LoVo (cell line): Measurements from ENCODE around the gene RTN3.
"Not testable (repeated sequence)": the region's sequence is repeated elsewhere in the genome, so short reads cannot be mapped to it uniquely, and the experiment has no call there.

Source experiments
- DNase-seq: peaks from one replicate; pipeline ENCODE4 v3.0.0-alpha.2; 2016; ENCODE audit warnings: low spot score

Gene RTN3

GRCh38 chr11:63769042-63769713 lies 87.9 kb downstream of the RTN3 start:
- peak; percentile 33 for DNase-seq

DNA sequence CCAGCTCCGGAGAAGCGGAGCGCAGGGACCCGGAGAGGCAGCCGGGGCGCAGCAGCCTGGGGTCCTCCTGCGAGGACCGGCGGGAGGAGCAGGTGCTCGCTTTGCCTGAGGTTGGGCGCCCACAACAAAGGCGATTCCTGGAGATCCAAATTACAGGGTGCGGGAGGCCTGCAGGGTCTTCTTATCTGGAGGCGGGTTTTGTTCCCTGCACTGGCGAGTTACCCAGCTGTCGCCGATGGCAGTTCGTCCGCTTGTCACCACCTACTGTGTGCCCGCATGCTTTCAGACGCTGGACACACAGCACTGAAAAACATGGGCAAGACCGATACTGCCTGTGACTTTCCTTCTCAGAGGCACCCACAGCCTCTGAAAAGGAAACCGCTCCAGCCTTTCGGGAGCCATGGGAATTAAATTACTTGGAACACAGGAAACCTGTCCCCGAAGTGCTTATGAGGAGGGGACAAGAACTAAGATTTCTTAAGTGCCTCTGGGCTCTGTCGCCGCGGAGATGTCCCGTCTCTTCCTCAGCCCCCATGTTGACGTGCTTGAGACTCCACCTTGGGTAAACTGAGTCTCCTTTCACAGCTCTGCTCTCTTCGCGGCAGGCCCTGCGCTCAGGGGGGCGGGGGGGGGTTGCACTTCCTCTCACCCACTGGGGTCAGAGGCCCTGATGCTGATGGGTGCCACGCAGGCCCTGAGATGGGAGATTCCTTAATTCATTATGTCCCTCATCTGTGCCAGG lies 88.6 kb downstream of the RTN3 start:
- DNase-seq = no peak

DNA sequence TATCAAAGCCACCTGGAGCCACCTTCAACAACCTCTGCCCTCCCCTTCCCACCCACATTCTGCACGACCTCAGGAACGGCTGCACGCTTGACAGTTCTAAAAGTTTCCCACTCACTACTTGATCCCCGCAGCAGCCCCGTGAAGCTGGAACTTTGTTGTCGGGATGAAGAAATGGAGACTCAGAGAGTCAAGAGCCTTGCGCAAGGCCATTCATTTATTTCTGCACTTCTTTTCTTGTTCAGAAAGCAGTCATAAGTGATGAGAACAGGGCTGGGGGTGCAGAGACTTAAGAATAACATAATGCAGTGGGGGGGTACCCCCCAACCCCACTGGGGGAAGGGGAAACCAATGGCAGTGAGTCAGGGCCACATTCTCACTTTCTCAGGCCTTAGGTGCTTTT lies 89.5 kb downstream of the RTN3 start:
- DNase-seq = no peak

DNA sequence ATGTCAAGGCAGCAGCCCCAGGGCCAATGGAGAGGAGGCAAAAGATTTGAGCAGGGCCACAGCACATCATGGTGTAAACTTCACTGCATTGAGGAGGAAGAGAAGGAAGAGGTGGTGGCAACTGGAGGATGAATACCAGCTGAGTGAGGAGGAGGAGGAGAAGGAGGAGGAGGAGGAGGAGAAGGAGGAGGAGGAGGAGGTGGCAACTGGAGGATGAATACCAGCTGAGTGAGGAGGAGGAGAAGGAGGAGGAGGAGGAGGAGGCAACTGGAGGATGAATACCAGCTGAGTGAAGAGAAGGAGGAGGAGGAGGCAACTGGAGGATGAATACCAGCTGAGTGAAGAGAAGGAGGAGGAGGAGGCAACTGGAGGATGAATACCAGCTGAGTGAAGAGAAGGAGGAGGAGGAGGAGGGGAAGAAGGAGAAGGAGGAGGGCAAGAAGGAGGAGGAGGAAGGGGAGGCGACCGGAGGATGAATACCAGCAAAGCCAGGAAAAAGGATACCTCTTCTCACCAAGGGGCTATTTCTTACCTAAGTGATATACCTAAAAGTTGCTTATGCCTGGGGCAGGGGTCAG lies 90.5 kb downstream of the RTN3 start:
- DNase-seq = not testable (repeated sequence)

- no peak for DNase-seq
Measured at GRCh38 chr11:63775191-63775590, 93.9 kb downstream of the RTN3 start.

- DNase-seq = no peak
Measured at GRCh38 chr11:63779039-63779438, 97.7 kb downstream of the RTN3 start.

- no peak for DNase-seq
Measured at GRCh38 chr11:63782749-63783148, 101.4 kb downstream of the RTN3 start.

DNA sequence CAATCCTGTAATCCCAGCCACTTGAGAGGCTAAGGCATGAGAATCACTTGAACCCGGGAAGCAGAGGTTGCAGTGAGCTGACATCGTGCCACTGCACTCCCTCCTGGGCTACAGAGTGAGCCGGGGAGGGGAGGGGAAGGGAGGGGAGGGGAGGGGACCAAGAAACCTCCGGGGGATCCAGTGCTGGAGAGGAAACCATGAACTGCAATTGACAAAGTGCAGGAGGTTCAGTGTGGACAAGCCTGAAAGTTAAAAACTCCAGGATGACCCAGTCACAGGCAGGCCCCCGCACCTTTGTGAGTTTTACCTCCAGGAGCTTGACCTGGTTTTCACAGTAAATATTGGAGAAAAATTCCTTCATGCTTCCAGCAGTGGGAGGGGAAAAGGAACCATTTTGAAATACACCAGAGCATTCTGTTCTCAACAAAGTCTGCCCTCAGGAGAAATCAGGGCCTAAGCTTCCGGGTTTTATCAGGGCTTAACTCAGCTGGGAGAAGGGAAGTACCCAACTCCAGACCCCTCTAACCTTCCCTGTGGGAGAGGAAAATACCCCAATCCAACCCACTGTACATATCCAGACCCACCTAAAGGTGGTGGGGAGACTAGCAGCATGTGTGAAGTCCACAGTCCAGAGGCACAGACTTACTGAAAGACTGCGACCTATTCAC lies 102.8 kb downstream of the RTN3 start:
- no peak for DNase-seq

DNA sequence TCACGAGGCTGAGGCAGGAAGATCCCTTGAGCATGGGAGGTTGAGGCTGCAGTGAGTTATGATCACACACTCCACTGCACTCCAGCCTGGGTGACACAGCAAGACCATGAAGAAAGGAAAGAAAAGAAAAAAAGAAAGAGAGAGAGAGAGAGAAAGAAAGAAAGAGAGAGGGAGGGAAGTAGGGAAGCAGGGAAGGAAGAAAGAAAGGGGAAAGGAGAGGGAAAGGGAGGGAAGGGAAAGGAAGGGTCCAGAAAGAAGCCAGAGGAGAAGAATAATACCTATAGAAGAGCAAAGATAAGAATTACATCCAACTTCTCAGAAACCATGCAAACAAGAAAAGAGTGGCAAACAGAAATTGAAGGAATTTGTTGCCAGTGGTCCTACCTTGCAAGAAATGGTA lies 104.5 kb downstream of the RTN3 start:
- DNase-seq = no peak

DNA sequence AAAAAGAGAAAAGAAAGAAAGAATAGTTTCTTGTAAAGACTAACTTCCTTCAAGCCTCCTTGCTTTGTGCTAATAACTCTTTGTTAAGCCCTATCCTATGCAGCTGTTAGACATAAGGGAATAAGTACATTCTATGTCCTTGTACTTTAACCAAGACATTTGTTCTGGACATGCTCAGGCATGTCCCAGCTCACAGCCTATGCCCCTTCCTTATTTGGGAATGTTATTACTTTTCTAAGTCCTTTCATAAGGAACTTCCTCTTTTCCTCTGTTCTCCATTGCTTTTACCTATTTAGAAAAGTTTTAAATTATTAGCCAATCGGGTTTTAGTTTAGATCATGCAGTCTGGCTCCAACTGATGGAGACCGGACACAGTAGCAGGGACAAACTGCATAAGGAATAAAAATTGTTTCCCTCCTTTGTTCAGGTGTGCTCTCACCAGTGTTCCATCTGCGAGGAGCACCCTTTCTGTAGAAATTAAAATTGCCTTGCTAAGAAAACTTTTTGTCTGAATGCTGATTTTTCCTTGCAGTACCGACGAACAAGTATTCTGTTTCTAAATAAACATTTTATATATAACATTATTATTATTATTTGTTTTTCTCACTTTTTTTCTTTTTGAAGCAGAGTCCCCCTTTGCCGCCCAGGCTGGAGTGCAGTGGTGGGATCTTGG lies 110.3 kb downstream of the RTN3 start:
- peak; percentile 30 for DNase-seq

DNA sequence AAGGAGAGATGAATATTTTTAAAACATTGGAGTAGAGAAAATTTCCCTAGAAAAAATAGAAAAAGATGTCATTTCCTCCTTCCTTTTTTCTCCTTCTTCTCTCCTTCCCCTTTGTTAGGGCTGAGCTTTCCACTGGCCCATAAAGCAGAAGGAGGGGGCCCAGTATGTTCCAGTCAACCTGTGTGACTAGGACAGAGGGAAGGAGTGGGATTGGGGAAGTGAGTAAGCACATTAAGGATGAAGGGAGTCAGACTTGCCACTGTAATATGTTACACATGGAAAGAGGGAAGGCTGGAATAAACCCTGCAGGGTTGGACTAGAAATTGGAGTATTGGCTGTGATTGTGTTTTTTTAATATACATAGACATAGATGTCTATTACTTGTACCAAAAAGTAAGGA lies 111.9 kb downstream of the RTN3 start:
- no peak for DNase-seq

DNA sequence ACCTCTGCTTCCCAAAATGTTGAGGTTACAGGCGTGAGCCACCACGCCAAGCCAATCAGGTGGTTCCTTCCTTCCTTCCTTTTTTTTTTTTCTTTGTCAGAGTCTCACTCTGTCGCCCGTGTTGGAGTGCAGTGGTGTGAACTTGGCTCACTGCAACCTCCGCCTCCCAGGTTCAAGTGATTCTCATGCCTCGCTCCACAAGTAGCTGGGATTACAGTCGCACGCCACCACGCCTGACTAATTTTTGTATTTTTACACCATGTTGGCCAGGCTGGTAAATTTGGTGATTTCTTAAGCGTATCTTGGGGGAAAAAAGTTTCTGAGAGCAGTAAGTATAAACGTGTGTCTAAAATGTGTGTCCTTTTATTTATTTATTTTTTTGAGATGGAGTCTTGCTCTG lies 113.8 kb downstream of the RTN3 start:
- no peak for DNase-seq

- no peak for DNase-seq
Measured at GRCh38 chr11:63800921-63801320, 119.6 kb downstream of the RTN3 start.

- peak; percentile 68 for DNase-seq
Measured at GRCh38 chr11:63802637-63803414, 121.5 kb downstream of the RTN3 start.

- DNase-seq = peak; percentile 80
Measured at GRCh38 chr11:63804259-63804658, 123.0 kb downstream of the RTN3 start.

DNA sequence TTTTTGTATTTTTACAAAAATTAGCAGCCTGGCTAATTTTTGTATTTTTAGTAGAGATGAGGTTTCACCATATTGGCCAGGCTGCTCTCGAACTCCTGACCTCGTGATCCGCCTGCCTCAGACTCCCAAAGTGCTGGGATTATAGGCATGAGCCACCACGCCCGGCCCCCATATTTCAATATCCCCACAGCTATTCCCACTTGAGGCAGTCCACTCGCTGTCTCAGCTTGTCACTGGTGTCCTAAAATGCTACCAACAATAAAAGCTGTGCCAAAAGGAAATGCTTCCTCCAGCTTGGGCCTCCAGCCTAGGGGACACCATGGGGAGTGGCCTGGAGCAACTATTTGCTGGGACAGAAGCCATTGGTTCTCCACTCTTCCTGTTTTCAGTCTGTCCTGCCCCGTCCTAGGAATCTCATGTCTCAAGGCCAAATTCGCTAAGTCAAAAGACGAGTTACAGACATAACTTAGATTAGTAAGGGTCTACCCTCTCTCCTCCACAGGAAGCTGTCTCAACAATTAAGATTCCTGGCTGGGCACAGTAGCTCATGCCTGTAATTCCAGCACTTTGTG lies 124.6 kb downstream of the RTN3 start:
- DNase-seq = no peak
